ENCODE measurements around the gene PBRM1. TPM values are rescaled to one million over a fixed set of nuclear protein-coding genes. Genes with fewer than 3 reads are reported as not detected.

PBRM1 gene
- total RNA-seq, 1 donor: 100 TPM

- peaks cover 9% of the 10 kb centered on the region for H3K4me1 ChIP-seq (ENCODE audit: insufficient read depth, low read length)
- no peak for TF ChIP-seq CTCF (IDR thresholded peaks at IDR 0.05; ENCODE audit: extremely low read depth, low read depth, low read length)
Measured at GRCh38 chr3:52608337-52608736, 77.4 kb downstream of the PBRM1 start.

GRCh38 chr3:52606373-52607085, 79.2 kb downstream of the PBRM1 start:
- H2AFZ ChIP-seq (ENCODE audit: low read length): no peak overlapping the region
- no peaks in the 10 kb centered on the region for H3K27me3 ChIP-seq (ENCODE audit: insufficient read depth, low read length)
- no peak overlapping the region for H3K27ac ChIP-seq (ENCODE audit: low read depth, low read length)
- H3K79me2 ChIP-seq (ENCODE audit: insufficient read depth, low read length): peaks cover 19% of the 10 kb centered on the region
- H4K20me1 ChIP-seq (ENCODE audit: insufficient read depth, low read length): peaks cover 3% of the 10 kb centered on the region
- no peaks in the 10 kb centered on the region for H3K9me3 ChIP-seq (ENCODE audit: low read depth, low read length)
- TF ChIP-seq CTCF (IDR thresholded peaks at IDR 0.05; ENCODE audit: extremely low read depth, low read depth, low read length): no peak
- no peak overlapping the region for H3K4me2 ChIP-seq (ENCODE audit: insufficient read depth, low read length)
- peaks cover 56% of the 10 kb centered on the region for H3K36me3 ChIP-seq (ENCODE audit: insufficient read depth, low read length)
- no peak overlapping the region for H3K4me3 ChIP-seq (ENCODE audit: insufficient read depth, low read length)
- DNase-seq (ENCODE audit: insufficient read length, low spot score, missing footprints): no peak
- peaks cover 9% of the 10 kb centered on the region for H3K4me1 ChIP-seq (ENCODE audit: insufficient read depth, low read length)

More at GRCh38 chr3:52608337-52608736, 77.4 kb downstream of the PBRM1 start:
- no peaks in the 10 kb centered on the region for H3K9me3 ChIP-seq (ENCODE audit: low read depth, low read length)
- H3K4me3 ChIP-seq (ENCODE audit: insufficient read depth, low read length): no peak overlapping the region
- H2AFZ ChIP-seq (ENCODE audit: low read length): no peak overlapping the region
- H3K4me2 ChIP-seq (ENCODE audit: insufficient read depth, low read length): no peak overlapping the region
- no peak overlapping the region for H3K27ac ChIP-seq (ENCODE audit: low read depth, low read length)
- peaks cover 19% of the 10 kb centered on the region for H3K79me2 ChIP-seq (ENCODE audit: insufficient read depth, low read length)
- peaks cover 44% of the 10 kb centered on the region for H3K36me3 ChIP-seq (ENCODE audit: insufficient read depth, low read length)
- H3K27me3 ChIP-seq (ENCODE audit: insufficient read depth, low read length): no peaks in the 10 kb centered on the region
- DNase-seq (ENCODE audit: insufficient read length, low spot score, missing footprints): no peak
- peaks cover 3% of the 10 kb centered on the region for H4K20me1 ChIP-seq (ENCODE audit: insufficient read depth, low read length)

GRCh38 chr3:52600258-52600657, 85.5 kb downstream of the PBRM1 start:
- Histone ChIP-seq H3K4me1 (ENCODE audit: insufficient read depth, low read length) (no peaks in the 10 kb centered on the region), H3K36me3 (ENCODE audit: insufficient read depth, low read length) (peaks cover 53% of the 10 kb centered on the region), H3K9me3 (ENCODE audit: low read depth, low read length) (no peaks in the 10 kb centered on the region), H4K20me1 (ENCODE audit: insufficient read depth, low read length) (no peaks in the 10 kb centered on the region), H3K79me2 (ENCODE audit: insufficient read depth, low read length) (peaks cover 2% of the 10 kb centered on the region), H3K4me3 (ENCODE audit: insufficient read depth, low read length) (no peak overlapping the region), H3K27me3 (ENCODE audit: insufficient read depth, low read length) (no peaks in the 10 kb centered on the region), H3K27ac (ENCODE audit: low read depth, low read length) (no peak overlapping the region), H2AFZ (ENCODE audit: low read length) (no peak overlapping the region), H3K4me2 (ENCODE audit: insufficient read depth, low read length) (no peak overlapping the region)
- DNase-seq (ENCODE audit: insufficient read length, low spot score, missing footprints): no peak
- TF ChIP-seq CTCF (IDR thresholded peaks at IDR 0.05; ENCODE audit: extremely low read depth, low read depth, low read length): no peak

GRCh38 chr3:52596658-52597265, 89.0 kb downstream of the PBRM1 start:
- Histone ChIP-seq H4K20me1 (ENCODE audit: insufficient read depth, low read length) (no peaks in the 10 kb centered on the region), H3K9me3 (ENCODE audit: low read depth, low read length) (no peaks in the 10 kb centered on the region)

More at GRCh38 chr3:52596658-52597265, 89.0 kb downstream of the PBRM1 start:
- TF ChIP-seq CTCF (IDR thresholded peaks at IDR 0.05; ENCODE audit: extremely low read depth, low read depth, low read length): no peak
- H2AFZ ChIP-seq (ENCODE audit: low read length): no peak overlapping the region
- no peak for DNase-seq (ENCODE audit: insufficient read length, low spot score, missing footprints)
- H3K4me3 ChIP-seq (ENCODE audit: insufficient read depth, low read length): no peak overlapping the region
- no peaks in the 10 kb centered on the region for H3K79me2 ChIP-seq (ENCODE audit: insufficient read depth, low read length)
- no peak overlapping the region for H3K4me2 ChIP-seq (ENCODE audit: insufficient read depth, low read length)
- no peaks in the 10 kb centered on the region for H3K27me3 ChIP-seq (ENCODE audit: insufficient read depth, low read length)
- H3K36me3 ChIP-seq (ENCODE audit: insufficient read depth, low read length): peaks cover 28% of the 10 kb centered on the region
- H3K4me1 ChIP-seq (ENCODE audit: insufficient read depth, low read length): no peaks in the 10 kb centered on the region
- H3K27ac ChIP-seq (ENCODE audit: low read depth, low read length): no peak overlapping the region

Data from osteoblast (primary cell).